ENCODE measurements around the gene SLCO3A1. TPM values are rescaled to one million over a fixed set of nuclear protein-coding genes. Genes with fewer than 3 reads are reported as not detected.

Gene SLCO3A1
- total and polyA plus RNA-seq, 2 of the 8 experiments (the other 6 are each of a cell fraction or from before 2014, with no cell fraction given) = 15.1 to 20.4 TPM

DNA sequence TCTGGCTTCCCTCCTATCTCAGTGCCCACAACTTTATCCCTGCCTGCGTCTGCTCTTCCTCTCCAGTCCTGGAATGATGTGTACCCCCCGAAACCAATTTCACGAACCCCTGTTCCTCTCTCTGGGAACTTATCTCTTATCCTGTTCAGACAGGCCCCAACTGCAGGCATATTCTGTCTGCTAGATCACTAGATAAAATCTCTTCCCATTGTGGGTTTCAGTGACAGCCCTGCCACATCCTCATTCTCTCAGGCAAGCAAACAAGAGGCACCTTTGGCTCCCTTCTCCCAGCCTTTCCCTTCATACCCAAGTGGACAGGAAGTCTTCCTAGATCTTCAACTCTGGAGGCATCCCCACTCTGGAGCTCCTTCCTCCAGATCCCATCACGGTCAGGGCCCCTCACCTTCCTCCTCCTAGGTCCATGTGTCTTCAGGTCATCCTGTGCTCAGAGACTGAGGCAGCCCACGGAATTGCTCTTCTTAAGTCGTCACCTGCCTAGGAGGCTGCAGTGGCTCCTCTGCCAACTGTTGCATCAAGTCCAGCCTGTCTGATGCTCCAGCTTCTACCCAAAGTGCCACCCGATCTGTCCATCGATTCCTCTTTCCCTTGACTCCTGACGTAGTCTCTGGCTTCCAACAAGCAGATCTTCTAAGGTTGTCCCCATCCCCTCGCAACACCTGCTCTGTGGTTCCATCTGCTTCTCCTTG, 190.8 kb downstream of the SLCO3A1 start:
- FAIRE-seq = no peak
- Histone ChIP-seq H3K9me3 (ENCODE audit: insufficient read depth in 2 of 2, low read depth in 1 of 2, low read length in 1 of 2) (no peaks in the 10 kb centered on the region), H2BK20ac (ENCODE audit: low read length) (no peak overlapping the region), H3K4me2 (ENCODE audit: insufficient read depth in 1 of 2, low read depth in 2 of 2, low read length in 2 of 2) (no peak overlapping the region), H2AFZ (ENCODE audit: low read length) (no peak overlapping the region), H4K20me1 (replicated peaks in 1 of 2; ENCODE audit: control insufficient read depth in 1 of 2, insufficient read depth in 2 of 2, low read length in 2 of 2) (no peaks in the 10 kb centered on the region), H3K36me3 (ENCODE audit: control insufficient read depth in 2 of 4, insufficient read depth in 4 of 4, low read length in 3 of 4) (no peaks in the 10 kb centered on the region), H3K4me1 (replicated peaks in 1 of 4; ENCODE audit: control insufficient read depth in 3 of 4, insufficient read depth in 4 of 4, low read length in 3 of 4) (no peaks in the 10 kb centered on the region), H2BK120ac (replicated peaks; ENCODE audit: low read depth, low read length) (no peak overlapping the region), H2AK5ac (ENCODE audit: low read depth, low read length) (no peak overlapping the region), H3K4ac (replicated peaks; ENCODE audit: insufficient read length, low read depth, low read length) (peak overlapping the region; percentile 35), H3K56ac (replicated peaks; ENCODE audit: insufficient read length, low read depth, low read length) (no peak overlapping the region), H3K79me2 (ENCODE audit: control insufficient read depth in 1 of 2, insufficient read depth in 2 of 2, low read length in 2 of 2) (no peaks in the 10 kb centered on the region), H3K18ac (ENCODE audit: extremely low read depth, low read length) (no peak overlapping the region), H3K23me2 (ENCODE audit: low read depth, low read length) (no peaks in the 10 kb centered on the region), H3K14ac (ENCODE audit: insufficient read length) (no peak overlapping the region), H3K27ac (ENCODE audit: low read depth, low read length) (no peak overlapping the region), H3K9ac (replicated peaks in 1 of 4; ENCODE audit: extremely low read depth in 1 of 4, low read depth in 3 of 4, low read length in 3 of 4) (no peak overlapping the region), H4K5ac (ENCODE audit: insufficient read length, low read depth, low read length) (no peak overlapping the region), H3K23ac (ENCODE audit: insufficient read length) (no peak overlapping the region), H4K91ac (replicated peaks; ENCODE audit: insufficient read length, low read length) (peak overlapping the region; percentile 40), H3K4me3 (ENCODE audit: extremely low read depth in 1 of 4, insufficient read depth in 2 of 4, low read depth in 3 of 4, low read length in 4 of 4) (no peak overlapping the region), H2BK12ac (ENCODE audit: low read depth, low read length) (no peak overlapping the region), H2BK15ac (ENCODE audit: low read length) (no peak overlapping the region), H3K27me3 (replicated peaks in 1 of 4; ENCODE audit: control insufficient read depth in 3 of 4, extremely low read depth in 1 of 4, insufficient read depth in 3 of 4, low read length in 3 of 4) (no peaks in the 10 kb centered on the region), H4K8ac (ENCODE audit: extremely low read depth, insufficient read depth, low read length) (no peak overlapping the region), H2BK5ac (ENCODE audit: low read depth, low read length) (no peak overlapping the region), H3K79me1 (ENCODE audit: low read depth, low read length) (no peaks in the 10 kb centered on the region)
- 89% methylated on average over 10 of the region's 10 CpGs; no CpG with 5 or more reads in 1 of the 2 experiments for WGBS, 2 experiments (ENCODE audit: extremely low coverage in 1 of 2, insufficient coverage in 1 of 2, insufficient read length in 1 of 2, insufficient replicate concordance in 2 of 2, low coverage in 1 of 2, low lambda C conversion rate in 2 of 2, missing lambda C conversion rate in 1 of 2)
- no peak for DNase-seq (ENCODE audit: low read depth in 1 of 2, low spot score in 2 of 2)
- ChIA-PET POLR2A (ENCODE audit: partially characterized antibody) (interaction anchor here (0.7 kb wide), 1 partner anchor 17 kb away, joined by 3 read pairs; no protein-coding TSS in a partner anchor), CTCF (ENCODE audit: partially characterized antibody) (interaction anchor here (1.0 kb wide), 1 partner anchor 52 kb away, joined by 3 read pairs; no protein-coding TSS in a partner anchor)
- TF ChIP-seq CBX8 (IDR thresholded peaks at IDR 0.05; ENCODE audit: borderline replicate concordance, low read depth, low read length) = no peak
- TF ChIP-seq, protein P1, sequence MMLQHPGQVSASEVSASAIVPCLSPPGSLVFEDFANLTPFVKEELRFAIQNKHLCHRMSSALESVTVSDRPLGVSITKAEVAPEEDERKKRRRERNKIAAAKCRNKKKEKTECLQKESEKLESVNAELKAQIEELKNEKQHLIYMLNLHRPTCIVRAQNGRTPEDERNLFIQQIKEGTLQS (IDR thresholded peaks at IDR 0.05; ENCODE audit: insufficient read depth, low read depth, low read length) = no peak
- no peak for TF ChIP-seq KDM5A (IDR thresholded peaks at IDR 0.05; ENCODE audit: low read length)
- no peak for TF ChIP-seq PHF8 (conservative IDR thresholded peaks at IDR 0.05; ENCODE audit: low read depth, low read length)
- no peak for TF ChIP-seq SIRT6 (IDR thresholded peaks at IDR 0.05; ENCODE audit: low read length)
- no peak for TF ChIP-seq POLR2AphosphoS5 (IDR thresholded peaks at IDR 0.05; ENCODE audit: low read depth, low read length)
- TF ChIP-seq TEAD4 (IDR thresholded peaks at IDR 0.05; ENCODE audit: low read depth, low read length) = no peak
- no peak for TF ChIP-seq SP4 (IDR thresholded peaks at IDR 0.05; ENCODE audit: low read length)
- TF ChIP-seq HDAC6 (IDR thresholded peaks at IDR 0.05; ENCODE audit: low read depth, low read length) = no peak
- no peak for TF ChIP-seq SIN3A (conservative IDR thresholded peaks at IDR 0.05 in 1 of 2, IDR thresholded peaks at IDR 0.05 in 1 of 2; ENCODE audit: low read depth in 1 of 2, low read length in 2 of 2)
- no peak for TF ChIP-seq MAFK (IDR thresholded peaks at IDR 0.05; ENCODE audit: low read depth, low read length)
- no peak for TF ChIP-seq BACH1 (IDR thresholded peaks at IDR 0.05; ENCODE audit: low read length)
- TF ChIP-seq POU5F1 (IDR thresholded peaks at IDR 0.05; ENCODE audit: low read depth, low read length) = no peak
